ENCODE measurements around the gene RNU5B-1.
A peak's percentile ranks its signal among the peaks of the same experiment; 100 is the strongest.

Gene RNU5B-1

DNA sequence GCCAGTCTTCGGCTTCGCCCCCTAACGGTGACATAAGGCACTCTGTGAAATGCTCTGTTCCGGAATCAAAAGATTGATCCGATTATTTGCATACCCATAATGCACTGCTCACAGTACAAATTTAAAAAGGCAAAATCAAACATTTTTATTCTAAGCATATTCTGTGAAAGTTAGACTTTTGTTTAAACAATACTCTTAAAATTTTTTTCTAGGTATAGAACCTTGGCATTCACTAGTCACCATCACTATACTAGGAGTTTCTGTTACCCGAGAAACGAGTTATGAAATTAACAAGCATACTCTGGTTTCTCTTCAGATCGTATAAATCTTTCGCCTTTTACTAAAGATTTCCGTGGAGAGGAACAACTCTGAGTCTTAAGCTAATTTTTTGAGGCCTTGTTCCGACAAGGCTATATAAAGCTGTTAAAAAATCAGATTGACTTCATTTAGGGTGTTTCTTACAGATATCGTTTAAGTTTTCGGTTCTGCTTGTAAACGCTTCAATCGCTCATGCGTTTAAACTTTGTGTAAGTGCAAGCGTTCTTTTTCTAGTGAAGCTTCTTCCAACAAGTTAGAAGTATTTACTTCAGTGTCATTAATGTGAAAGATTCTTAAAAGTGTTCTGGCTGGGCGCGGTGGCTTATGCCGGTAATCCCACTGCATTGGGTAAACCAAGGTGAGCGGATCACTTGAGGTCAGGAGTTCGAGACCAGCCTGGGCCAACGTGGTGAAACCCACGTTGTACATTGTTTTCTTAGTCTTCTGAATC lies at the start of gene RNU5B-1:
Gene RNU5B-1 (plus strand): TSS at position 297 of the 769 bp plus-strand sequence.
- peak; percentile 99 for DNase-seq

DNA sequence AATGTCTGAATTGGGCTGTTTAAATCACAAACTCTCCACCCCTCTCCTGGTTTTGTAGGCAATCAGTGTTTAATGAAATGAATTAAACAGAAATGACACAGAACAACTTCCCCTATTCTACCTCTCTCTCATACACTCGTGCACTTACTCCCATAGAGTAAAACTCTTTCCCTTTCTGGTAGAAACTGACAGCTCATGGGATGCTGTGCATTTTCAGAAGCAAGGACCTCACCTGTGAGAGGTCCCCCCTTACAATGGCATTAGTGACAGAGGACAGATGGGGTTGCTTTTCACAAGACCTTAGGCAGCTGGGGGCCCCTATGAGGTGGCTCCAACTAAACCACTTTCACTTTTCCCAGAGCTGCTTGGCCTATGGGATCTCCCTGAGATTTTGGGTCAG lies 49.7 kb upstream of the RNU5B-1 start:
- no peak for DNase-seq

DNA sequence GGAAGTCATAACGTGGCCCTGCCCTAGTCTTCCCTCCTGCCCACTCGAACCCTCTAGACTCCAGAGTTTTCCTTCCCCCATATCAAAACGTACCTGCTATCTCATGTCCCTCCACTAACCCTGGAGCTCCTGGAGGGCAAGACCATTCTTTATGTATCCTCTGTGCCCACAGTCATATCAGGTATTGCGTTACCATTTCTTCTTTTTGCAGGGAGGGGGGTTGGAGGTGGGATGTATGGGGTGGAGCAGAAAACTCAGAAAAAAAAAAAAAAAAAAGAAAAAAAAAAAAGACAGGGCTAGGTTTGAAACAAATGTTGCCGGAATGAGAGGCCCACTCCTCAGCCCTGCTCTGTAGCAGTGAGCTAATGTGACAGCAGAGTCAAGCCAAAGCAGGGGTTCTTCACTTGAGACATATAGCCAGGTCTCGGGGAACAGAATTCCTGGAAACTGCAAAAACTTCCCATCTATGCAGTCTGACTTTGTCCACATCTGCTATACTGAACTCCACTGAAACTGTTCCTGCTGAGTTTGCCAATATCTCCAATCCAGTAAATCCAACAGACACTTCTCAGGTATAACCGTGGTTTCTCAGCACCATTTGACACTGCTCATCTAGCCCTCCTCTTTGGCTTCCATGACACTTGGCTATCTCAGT lies 48.9 kb upstream of the RNU5B-1 start:
- no peak for DNase-seq

DNA sequence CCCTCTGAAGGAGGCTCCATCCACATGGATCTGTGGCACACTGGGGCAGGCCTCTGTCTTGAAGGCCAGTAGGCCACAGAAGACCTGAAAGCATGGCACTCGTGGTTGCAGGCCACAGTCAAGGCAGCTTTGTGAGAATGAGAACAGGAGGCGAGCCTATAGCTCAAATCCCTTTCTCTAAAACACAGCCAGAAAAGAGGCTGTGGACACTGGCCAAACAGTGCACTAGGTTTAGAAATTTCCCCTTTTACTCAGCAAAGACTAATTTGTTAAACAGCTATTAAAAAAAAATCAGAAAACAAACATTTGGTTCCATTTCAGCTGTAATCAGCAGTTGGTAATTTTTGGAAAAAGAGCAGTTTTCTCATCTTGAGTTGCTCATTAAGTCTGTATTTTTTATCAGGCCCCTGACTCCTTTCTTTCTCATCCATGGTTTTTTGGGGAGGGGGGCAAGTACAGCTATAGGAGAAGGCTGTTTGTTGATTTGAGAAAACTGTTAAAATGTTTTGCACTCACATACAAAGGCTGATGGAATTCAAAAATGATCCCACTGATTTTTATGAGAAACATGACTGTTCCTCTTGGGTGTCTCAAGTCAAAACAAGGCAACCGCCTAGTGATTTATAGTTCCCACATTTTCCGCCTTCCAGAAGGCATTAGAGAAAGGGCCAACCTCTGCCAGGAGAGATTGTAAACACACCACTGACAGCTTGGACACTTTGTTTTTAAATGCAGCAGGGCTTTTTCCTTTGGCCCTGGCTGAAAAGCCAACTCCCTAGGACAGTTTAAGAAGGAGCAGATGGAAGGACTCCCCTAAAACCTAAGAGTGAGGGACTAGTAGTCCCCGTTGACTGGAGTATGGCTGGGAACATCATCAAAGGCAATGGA lies 45.9 kb upstream of the RNU5B-1 start:
- DNase-seq = no peak

GRCh38 chr15:65259367-65259797 lies 45.1 kb upstream of the RNU5B-1 start:
- no peak for DNase-seq

DNA sequence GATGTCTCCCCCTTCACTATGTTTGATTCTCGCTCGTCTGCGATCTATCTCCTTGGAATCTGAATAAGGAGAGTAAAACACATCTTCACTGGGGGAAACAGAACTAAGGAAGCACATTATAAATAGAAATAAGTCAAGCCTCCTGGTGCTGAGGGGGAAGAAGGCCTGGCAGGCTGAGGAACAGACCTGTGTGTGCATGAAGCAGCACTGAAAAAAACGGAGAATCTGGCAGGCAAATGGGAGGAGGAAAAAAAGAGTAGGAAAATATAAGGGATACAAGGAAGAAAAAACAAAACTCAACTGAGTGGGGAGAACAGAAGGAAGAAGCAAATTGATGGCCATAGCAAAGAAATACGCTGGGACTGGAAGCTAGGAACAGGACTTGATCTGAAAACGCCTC lies 43.5 kb upstream of the RNU5B-1 start:
- no peak for DNase-seq

DNA sequence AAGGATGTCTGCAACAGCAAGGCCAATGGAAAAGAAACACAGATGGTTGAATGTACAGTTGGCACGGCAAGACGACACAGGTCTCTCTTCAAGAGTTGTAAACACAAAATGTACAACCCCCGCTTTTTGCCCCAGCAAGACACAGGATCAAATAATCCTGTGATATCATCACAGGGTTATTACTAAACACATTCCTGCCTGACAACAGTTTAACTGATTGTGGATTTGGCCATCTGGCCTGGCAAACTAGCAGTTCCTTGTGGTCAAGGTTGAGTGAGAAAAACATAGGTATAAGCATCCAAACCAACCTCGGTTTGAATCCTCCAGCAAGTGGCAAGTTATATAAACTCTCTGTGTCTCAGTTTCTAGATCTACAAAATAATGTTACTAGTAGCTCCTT lies 41.2 kb upstream of the RNU5B-1 start:
- DNase-seq = no peak

GRCh38 chr15:65264863-65265430 lies 39.5 kb upstream of the RNU5B-1 start:
- no peak for DNase-seq

- DNase-seq = no peak
These were observed 38.0 kb upstream of the RNU5B-1 start for GRCh38 chr15:65266469-65266868.

GRCh38 chr15:65268411-65268810 lies 36.1 kb upstream of the RNU5B-1 start:
- DNase-seq = no peak

GRCh38 chr15:65270811-65271545 lies 33.5 kb upstream of the RNU5B-1 start:
- DNase-seq = peak; percentile 47

- DNase-seq = no peak
These were observed 29.3 kb upstream of the RNU5B-1 start for GRCh38 chr15:65275104-65275727.

DNA sequence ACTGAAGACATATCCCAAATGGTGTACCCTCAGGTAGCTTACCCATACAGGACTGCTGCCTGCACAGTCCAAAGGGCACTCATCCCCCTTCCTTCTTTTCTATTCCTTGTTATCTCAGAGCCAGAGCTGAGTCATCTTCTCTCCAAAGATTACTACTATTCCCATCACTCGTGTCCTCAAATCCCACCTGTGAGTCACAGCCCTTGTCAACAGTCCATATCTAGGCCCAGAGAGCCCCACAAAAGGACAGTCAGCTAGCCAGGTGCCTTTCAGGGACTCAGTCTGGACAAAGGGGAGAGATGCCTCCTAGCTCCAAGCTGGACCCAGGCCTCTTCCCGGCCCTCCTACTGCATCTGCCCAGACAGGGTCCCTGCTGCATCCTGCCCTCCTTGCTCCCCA lies 28.8 kb upstream of the RNU5B-1 start:
- peak; percentile 66 for DNase-seq

DNA sequence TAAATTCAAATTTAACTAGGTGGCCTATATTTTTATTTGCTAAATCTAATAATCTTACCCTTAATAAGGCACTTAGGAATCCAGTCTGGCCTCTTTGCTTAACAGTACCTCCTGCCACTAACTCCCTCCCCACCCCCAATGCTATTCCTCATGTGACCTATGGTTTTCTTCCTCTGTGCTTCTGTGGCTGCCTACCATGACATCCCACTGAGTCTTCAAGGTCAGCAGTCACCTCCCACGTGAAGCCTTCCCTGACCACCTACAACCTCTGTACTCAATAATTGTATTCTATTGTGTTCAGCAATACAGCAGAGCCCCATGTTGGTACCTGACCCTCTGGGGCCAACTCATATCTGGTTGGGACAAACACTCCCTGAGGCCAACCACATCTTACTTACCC lies 27.5 kb upstream of the RNU5B-1 start:
- DNase-seq = no peak

DNA sequence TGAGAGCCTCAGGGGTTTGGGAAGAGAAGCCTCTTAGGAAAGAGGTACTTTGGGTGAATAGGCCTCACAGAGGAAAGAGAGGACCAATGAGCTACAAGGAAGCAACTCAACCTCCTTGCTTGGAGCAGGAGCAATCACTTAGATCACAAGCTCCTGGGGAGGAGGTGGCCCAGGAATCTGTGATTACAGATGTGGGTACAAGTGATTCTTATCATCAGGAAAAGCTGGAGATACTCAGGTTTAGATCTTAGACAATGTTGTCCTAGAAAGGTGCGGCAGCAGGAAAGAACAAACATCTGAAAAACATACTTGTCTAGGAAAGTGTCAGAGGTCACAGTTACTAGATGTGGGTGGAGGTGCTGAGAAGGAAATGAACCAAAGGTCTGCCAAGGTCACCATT lies 26.0 kb upstream of the RNU5B-1 start:
- DNase-seq = no peak

GRCh38 chr15:65285291-65286068 lies 19.0 kb upstream of the RNU5B-1 start:
- DNase-seq = no peak

DNA sequence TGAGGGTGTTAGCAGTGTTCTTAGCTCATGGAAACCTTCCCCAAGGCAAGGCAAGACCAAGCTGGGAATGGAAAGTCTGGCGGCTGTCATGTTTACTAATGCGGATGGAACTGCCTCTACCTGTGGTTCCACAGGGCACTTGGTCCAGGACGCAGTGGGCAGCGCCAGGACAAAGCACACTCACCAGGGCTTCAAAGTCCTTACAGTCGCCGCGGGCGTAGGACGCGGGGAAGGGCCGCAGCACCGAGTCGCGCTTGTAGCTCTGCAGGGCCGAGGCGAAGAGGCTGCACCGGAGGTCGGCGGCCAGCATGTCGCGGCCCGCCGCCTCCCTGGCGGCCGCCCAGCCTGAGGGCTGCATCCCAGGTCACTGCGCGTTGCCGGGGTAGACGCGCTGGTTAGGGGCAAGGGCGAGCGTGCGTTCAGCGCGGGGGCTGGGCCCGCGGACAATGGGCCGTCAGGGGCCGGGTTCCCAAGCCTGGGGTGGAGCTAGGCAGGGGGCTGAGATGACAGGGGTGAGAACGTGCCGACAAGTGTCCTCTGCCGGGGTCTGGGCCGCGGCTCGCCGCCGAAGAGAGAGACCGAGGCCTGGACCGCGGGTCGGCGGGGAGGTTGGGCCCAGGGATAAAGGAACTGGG lies 18.3 kb upstream of the RNU5B-1 start:
- DNase-seq = no peak

DNA sequence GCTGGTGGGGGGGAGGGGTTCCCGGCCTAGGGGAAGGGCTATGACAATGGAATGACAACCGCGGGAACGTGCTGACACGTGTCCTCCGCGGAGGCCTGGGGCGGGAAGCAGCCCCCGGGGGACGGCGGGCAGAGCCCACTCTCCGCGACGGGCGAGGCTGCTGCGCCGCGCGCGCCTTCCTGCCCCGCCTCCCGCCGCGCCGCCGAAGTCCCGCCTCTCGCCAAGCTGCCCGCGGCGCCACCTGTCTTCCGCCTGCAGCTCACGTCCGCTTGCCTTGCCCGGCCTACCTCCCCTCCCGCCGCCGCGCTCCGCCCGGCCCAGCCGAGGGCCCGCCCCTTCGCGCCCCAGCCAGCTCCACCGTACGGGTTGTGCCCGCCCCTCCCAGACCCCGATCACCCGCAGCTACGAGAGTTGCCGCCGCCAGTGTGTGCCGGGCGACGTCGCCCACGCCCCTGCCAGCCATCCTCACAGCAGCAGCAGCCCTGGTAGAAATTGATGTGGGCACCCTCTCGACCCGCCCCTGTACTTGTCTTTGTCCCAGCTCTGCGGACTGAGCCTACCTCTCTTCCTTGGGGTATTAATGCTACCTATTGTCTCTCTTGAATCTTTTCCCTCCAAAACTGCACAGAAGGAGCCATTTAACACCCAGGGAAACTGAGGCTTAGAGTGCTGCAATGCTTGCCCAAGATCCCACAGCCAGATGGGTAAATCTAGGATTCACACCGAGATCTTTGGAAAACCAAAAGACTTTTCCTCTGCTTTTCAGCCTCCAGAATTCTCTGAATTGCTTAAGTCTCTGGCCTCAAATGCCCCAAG lies 17.6 kb upstream of the RNU5B-1 start, which contains the start of gene PARP16:
Gene PARP16 (minus strand): TSS at position 180 of the 816 bp plus-strand sequence. CDS start 457 bp downstream, outside the sequence.
- DNase-seq = peak; percentile 90

DNA sequence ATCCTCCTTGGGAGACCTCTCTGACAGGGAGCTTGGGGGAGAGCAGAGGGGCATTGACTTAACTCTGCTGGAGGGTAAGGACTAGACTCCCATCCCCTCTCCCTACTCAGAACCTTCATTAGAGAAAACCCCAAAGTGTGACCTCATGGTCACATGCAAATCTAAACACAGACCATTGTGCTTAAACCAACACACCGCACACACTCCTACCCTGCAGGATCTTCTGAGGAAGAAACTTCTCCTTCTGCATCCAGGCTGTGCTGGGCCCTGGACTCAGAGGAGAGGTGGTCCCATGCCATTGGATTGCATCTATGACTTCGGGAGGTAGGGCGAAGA lies 17.0 kb upstream of the RNU5B-1 start:
- no peak for DNase-seq

All from NCI-H226 (cell line).